Epithelial cell of esophagus (primary cell): ENCODE results near the gene FILIP1L.

Source experiments
- DNase-seq: peaks from one replicate; pipeline ENCODE4 v3.0.0; 2010; ENCODE audit warnings: low read depth
- H3K4me3 ChIP-seq: 2 replicates; pipeline ENCODE4 v1.5.1; 2011; ENCODE audit warnings: mild to moderate bottlenecking, low read length, control low read depth
- TF ChIP-seq, protein P1 (sequence below): IDR thresholded peaks from 2 replicates; pipeline ENCODE4 v1.5.1; 2011; ENCODE audit warnings: low read depth, mild to moderate bottlenecking, low read length, control low read depth, inconsistent platforms; ENCODE audit not compliant: insufficient read depth; ENCODE audit errors: missing control alignments

FILIP1L gene

DNA sequence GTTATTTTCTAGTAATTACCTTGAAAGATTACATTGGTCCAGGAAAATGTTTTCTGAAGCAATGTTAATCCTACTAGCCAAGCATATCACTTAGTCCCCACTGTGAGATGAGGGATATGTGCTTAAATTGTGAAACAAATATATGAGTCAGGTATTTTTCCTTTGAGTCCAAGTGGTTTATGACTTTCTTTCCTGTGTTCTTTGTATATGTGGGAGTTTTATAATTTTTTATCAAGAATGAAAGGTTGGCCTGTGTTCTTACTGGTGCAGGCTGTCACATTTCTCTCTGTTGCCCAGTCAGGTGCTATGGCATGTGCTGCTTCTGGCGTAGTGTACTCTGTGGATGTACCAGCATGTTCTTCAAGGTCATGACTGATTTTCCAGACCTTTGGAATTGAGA is 149.2 kb downstream of the FILIP1L start:
- no peak overlapping the region for H3K4me3 ChIP-seq
- DNase-seq = peak; percentile 66
- TF ChIP-seq, protein P1, sequence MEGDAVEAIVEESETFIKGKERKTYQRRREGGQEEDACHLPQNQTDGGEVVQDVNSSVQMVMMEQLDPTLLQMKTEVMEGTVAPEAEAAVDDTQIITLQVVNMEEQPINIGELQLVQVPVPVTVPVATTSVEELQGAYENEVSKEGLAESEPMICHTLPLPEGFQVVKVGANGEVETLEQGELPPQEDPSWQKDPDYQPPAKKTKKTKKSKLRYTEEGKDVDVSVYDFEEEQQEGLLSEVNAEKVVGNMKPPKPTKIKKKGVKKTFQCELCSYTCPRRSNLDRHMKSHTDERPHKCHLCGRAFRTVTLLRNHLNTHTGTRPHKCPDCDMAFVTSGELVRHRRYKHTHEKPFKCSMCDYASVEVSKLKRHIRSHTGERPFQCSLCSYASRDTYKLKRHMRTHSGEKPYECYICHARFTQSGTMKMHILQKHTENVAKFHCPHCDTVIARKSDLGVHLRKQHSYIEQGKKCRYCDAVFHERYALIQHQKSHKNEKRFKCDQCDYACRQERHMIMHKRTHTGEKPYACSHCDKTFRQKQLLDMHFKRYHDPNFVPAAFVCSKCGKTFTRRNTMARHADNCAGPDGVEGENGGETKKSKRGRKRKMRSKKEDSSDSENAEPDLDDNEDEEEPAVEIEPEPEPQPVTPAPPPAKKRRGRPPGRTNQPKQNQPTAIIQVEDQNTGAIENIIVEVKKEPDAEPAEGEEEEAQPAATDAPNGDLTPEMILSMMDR = no peak

DNA sequence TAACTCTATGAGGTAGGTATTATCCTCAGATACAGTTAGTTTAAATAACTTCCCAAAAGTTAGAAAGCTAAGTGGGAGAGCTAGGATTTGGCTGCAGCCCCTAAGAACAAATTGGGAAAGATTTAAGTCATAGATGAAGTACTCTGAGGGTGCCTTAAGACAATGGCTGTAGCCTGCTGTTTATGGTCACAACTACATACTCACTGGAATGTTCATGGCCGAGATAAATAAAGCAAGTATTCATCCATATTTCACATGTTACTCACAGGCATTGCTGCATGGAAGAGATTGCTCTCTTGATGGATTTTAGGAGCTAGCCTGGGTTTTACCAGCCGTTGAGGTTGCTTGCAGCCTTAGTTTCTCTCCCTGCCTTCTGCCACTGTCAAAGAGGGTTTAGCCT is 151.6 kb downstream of the FILIP1L start:
- no peak for DNase-seq
- TF ChIP-seq, protein P1 = no peak
- no peak overlapping the region for H3K4me3 ChIP-seq

DNA sequence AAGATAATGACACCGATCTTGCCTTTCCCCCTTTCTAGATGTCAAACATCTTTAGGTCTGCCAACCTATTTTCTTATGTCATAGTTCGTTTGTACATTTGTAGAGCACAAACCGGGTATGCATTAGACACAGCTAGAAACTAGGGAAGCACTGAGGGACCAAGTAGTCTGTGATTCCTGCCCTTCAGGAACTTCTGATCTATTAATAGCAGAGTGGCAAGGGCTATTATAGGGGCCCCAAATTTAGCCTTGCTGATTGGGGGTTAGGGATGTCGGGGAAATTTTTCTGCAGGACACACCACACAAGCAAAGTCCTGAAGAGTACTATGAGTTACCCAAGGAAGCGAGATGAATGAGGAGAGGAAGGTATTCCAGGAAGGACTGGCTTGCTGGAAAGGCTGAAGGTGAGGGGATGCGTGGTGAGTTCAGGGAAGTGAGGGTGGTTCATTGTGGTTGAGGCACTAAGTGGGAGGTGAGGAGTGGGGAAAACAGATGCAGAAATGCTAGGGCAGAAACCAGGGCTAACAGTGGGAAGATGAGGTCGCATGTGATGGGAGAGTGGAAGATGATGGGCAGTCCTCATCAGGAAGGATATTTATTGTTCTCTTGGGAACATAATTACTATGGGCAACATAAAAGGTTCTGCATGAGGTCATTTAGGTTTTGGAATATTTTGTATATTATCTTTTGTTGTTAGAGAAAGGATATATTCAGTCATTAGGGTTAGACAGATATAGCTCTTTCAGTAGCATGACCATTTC is 152.4 kb downstream of the FILIP1L start:
- no peak overlapping the region for H3K4me3 ChIP-seq
- TF ChIP-seq, protein P1 = no peak
- no peak for DNase-seq

DNA sequence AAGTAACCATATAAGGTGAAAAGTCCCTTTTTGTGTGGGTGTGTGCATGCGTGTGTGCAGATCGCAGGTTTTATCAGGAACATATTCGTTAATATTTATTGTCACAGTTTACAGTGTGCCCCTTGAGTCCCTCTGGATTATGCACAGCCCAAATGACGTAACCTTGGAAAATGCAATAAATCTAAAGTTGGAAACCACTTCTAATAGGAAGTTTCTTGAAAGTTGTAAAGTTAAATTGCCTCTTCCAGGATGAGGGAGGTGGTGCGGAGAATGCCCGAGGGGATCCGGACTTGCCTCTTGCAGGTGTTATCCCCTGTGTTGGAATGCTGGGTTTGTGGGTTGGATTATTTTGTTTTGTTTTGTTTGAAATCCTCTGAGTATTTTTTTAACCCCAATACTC is 153.4 kb downstream of the FILIP1L start:
- no peak for DNase-seq
- no peak overlapping the region for H3K4me3 ChIP-seq
- TF ChIP-seq, protein P1 = no peak

DNA sequence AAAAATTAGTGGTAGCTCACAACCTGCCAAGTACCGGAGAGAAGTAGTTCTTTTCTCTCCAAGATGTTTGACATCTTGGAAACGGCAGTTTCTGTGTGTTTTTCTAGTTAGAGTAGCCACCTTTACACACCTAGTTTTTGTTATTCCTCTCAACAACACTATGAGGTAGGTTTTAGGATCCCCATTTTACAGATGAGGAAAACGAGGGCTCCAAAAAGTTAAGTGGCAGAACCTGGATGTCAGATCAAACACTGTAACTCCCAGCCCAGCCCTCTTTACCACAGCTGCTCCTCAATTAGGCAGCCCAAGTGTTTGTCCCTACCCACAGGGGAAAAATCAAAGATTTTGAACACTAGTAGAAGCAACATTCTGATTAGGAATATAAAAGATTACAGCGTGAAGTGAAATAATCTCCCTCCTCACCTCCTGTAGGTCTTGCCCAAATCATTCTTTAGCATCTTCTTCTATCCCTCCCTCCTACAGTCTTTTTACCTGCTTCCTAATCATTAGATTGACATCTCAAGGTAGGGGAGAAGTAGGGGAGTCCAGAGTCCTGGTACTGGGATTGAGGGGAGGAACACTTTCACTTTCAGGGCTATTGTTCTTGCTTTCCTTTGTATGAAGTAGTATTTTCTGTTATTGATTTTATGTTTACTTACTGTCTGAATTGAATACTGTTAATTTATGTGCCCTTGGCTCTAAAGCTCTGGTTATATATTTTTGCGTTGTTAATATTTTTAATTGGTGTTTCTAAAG is 154.0 kb downstream of the FILIP1L start:
- TF ChIP-seq, protein P1 = no peak
- no peak for DNase-seq
- no peak overlapping the region for H3K4me3 ChIP-seq

DNA sequence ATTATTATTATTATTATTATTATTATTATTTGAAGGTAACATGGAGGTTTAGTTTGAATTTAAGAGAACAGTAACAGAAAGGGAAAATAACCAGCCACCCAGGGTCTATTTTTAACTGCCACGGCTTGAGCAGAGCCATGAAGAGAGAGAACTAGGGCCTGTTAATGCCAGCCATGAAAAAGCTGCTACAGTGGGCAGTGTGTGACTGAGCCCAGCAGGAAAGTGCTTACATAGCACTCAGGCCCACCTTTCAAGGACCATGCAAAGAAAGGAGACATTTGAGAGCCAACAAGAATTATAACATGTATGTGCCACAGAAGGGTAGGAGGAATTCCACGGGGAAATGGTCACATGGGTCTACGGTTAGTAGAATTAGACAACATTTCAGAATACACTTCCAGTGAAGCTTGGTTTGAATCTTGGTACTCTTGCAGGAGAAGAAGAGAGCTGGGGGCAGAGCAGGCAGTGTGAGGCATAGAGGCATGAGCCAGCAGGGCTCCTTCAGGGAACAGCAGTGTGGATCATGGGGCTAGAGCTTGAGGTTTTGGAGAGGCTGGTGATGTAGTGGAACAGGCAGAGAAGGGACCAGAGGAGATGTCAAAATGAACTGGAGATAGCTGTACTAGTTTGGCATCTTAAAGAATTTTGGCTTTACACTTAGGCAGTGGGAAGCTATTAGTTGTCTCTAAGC is 155.9 kb downstream of the FILIP1L start:
- DNase-seq = no peak
- TF ChIP-seq, protein P1 = no peak
- no peak overlapping the region for H3K4me3 ChIP-seq
